Naive thymus-derived CD8-positive, alpha-beta T cell (primary cell): ENCODE data around the gene ATN1. TPM values are rescaled to one million over a fixed set of nuclear protein-coding genes. Genes with fewer than 3 reads are reported as not detected.

Source experiments
- ATAC-seq, 2 donors: fragments of 150-1000 bp; cut with Tn5 transposase in 1 of 2; sonication (Bioruptor Pico), chemical (Tn5 transposase) in 1 of 2; 1 replicate in 1 of 2; 2 replicates in 1 of 2; pipeline ENCODE4 v1.10.0; 2021; ENCODE audit warnings: mild to moderate bottlenecking in 2 of 2, moderate library complexity in 2 of 2
- POLR2A ChIA-PET: fragments of 350-600 bp; sonication (Branson Sonifier 250); formaldehyde crosslinking; loops from one replicate; lab custom pipeline; 2021; ENCODE audit warnings: antibody characterized with exemption; lab: Charles Lee
- DNase-seq, 10 donors: peaks; one replicate each; pipeline versions ENCODE4 v3.0.0 to v3.0.0-alpha.2; 2020 to 2022
- H3K27ac Mint-ChIP-seq, 10 donors: one replicate each; pipeline ENCODE4 v1.8.0; 2020 to 2022; ENCODE audit warnings: mild to moderate bottlenecking in 10 of 10, mixed read lengths in 10 of 10, moderate library complexity in 4 of 10, inconsistent platforms in 1 of 10
- H3K27me3 Mint-ChIP-seq, 5 donors: one replicate each; pipeline ENCODE4 v1.8.0; 2021 to 2022; ENCODE audit warnings: mixed read lengths in 5 of 5
- H3K36me3 Mint-ChIP-seq, 3 donors: one replicate each; pipeline ENCODE4 v1.8.0; 2020 to 2022; ENCODE audit warnings: mixed read lengths in 3 of 3, mild to moderate bottlenecking in 2 of 3, inconsistent platforms in 1 of 3
- H3K4me1 Mint-ChIP-seq, 4 donors: one replicate each; pipeline ENCODE4 v1.8.0; 2021 to 2022; ENCODE audit warnings: mixed read lengths in 4 of 4
- H3K4me3 Mint-ChIP-seq, 10 donors: one replicate each; pipeline ENCODE4 v1.8.0; 2020 to 2022; ENCODE audit warnings: mild to moderate bottlenecking in 10 of 10, mixed read lengths in 10 of 10, moderate library complexity in 6 of 10, inconsistent platforms in 1 of 10
- H3K9me3 Mint-ChIP-seq, 9 donors: one replicate each; pipeline ENCODE4 v1.8.0; 2020 to 2022; ENCODE audit warnings: mixed read lengths in 9 of 9, mild to moderate bottlenecking in 3 of 9, inconsistent platforms in 1 of 9, moderate library complexity in 1 of 9
- polyA plus RNA-seq, 3 donors: library from polyadenylated mRNA; unstranded; fragments of 300-500 nt; fragmentation: Illumina TruSeq; gene quantifications; one replicate each; pipeline ENCODE4 v1.2.3, GENCODE V29; 2021
- total RNA-seq, 8 experiments: library from RNA in 2 of 8; stranded (reverse) in 2 of 8; gene quantifications; one replicate each; pipeline ENCODE4 v1.2.3 and lab custom pipeline; 2021 to 2026

ATN1 gene
- total and polyA plus RNA-seq, 5 experiments from 2014 or later: 0.35 to 30.3 (median 1.4) TPM

GRCh38 chr12:6975297-6976032, 47.7 kb downstream of the ATN1 start:
- H3K36me3 Mint-ChIP-seq: peaks cover 0 to 62% (median 6%) of the 10 kb centered on the region in 3 donors
- peaks cover 11 to 40% (median 29%) of the 10 kb centered on the region in 4 donors for H3K4me1 Mint-ChIP-seq
- H3K27ac Mint-ChIP-seq: peak overlapping the region in 4 of 10 donors; percentile 38 to 60 (median 43)
- no peaks in the 10 kb centered on the region for H3K9me3 Mint-ChIP-seq
- H3K4me3 Mint-ChIP-seq: no peak overlapping the region
- H3K27me3 Mint-ChIP-seq: no peaks in the 10 kb centered on the region
- POLR2A ChIA-PET: interaction anchor here (0.5 to 2.0 kb wide), 2 partner anchors 14 to 32 kb away, joined by 4 to 9 read pairs; partner anchors contain the start of genes C12orf57 and RNU7-1
- ATAC-seq (no peak), DNase-seq (no peak)

DNA sequence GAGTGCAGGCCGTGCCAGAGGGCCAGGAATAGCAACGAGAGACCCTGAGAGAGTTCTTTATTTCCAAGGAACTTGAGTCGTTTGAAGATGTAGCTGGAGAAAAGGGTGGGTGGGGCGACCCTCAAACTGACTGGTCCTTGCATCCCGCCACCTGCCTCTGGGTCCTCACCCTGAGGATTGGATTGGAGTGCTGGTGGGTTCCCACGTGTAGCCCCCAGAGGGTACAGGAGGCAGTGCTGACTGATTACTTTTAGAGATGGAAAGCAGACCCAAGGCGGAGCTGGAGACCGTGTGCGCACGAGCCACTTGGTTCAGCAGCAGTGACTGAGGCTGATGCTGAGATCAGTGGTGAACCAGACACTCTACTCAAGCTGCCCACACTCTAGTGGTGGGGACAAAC, 49.9 kb downstream of the ATN1 start:
- peak overlapping the region in 3 of 10 donors; percentile 45 to 84 (median 83) for H3K27ac Mint-ChIP-seq
- no peaks in the 10 kb centered on the region for H3K9me3 Mint-ChIP-seq
- no peak overlapping the region for H3K4me3 Mint-ChIP-seq
- ATAC-seq (no peak), DNase-seq (no peak)
- POLR2A ChIA-PET: no interaction called here
- peaks cover 5 to 21% (median 9%) of the 10 kb centered on the region in 4 donors for H3K4me1 Mint-ChIP-seq
- H3K27me3 Mint-ChIP-seq: no peaks in the 10 kb centered on the region
- H3K36me3 Mint-ChIP-seq: peaks cover 0 to 76% (median 5%) of the 10 kb centered on the region in 3 donors

DNA sequence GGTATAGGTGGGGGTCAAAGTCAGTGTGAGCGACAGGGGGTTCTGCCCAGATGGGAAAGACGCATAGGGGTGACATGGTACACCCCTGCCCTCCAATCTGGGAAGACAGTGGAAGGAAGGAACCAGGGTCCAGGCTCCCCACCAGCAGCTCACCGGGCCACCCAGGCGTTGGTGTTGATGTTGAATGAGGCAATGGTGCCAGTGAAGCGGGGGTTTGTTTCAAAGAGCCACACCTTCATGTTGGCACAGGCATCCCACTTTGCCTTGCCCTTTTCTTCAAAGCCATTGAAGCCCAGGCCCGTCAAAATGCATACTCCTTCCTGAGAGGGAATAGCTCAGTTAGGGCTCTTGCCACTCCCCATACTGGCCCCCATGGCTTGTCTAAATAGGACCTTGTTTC, 50.4 kb downstream of the ATN1 start:
- ATAC-seq: no peak

DNA sequence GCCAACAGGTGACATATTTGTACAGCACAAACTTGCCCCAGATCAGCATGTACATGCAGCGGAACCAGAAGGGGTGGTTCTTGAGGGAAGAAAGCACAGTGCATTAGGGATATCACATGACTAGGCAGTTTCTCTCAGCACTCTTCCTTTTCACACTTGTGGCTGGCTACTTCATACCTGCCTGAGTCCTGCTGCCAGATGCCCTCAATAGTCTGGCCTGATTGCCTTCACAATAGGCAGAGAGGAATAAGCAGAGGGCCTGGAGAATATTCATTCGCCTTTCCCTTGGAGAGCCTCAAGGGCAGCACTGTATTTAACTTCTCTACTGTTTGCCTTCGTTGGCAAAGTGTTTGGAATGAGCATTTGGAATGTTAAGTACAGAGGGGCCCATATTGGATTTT, 50.9 kb downstream of the ATN1 start:
- no peak for ATAC-seq
- Mint-ChIP-seq H3K27me3 (no peaks in the 10 kb centered on the region), H3K4me3 (no peak overlapping the region), H3K27ac (peak overlapping the region in 4 of 10 donors; percentile 3 to 79 (median 28)), H3K9me3 (no peaks in the 10 kb centered on the region), H3K36me3 (peaks cover 0 to 82% (median 9%) of the 10 kb centered on the region in 3 donors), H3K4me1 (peaks cover 2 to 12% (median 4%) of the 10 kb centered on the region in 4 donors)
- no peak for DNase-seq
- POLR2A ChIA-PET: interaction anchor here (0.5 to 1.2 kb wide), 2 partner anchors 40 to 1109 kb away, joined by 3 to 4 read pairs; partner anchors contain the start of gene LPCAT3

More for the DNA sequence above, 50.4 kb downstream of the ATN1 start:
- H3K9me3 Mint-ChIP-seq: no peaks in the 10 kb centered on the region
- peaks cover 0 to 80% (median 6%) of the 10 kb centered on the region in 3 donors for H3K36me3 Mint-ChIP-seq
- peaks cover 2 to 17% (median 5%) of the 10 kb centered on the region in 4 donors for H3K4me1 Mint-ChIP-seq
- H3K27ac Mint-ChIP-seq: peak overlapping the region in 3 of 10 donors; percentile 17 to 79 (median 38)
- no peaks in the 10 kb centered on the region for H3K27me3 Mint-ChIP-seq
- POLR2A ChIA-PET: interaction anchor here (0.5 kb wide), 1 partner anchor 1109 kb away, joined by 4 read pairs; no protein-coding TSS in a partner anchor
- H3K4me3 Mint-ChIP-seq: no peak overlapping the region
- DNase-seq: no peak

GRCh38 chr12:6979021-6979420, 51.3 kb downstream of the ATN1 start:
- POLR2A ChIA-PET: interaction anchor here (1.0 to 1.2 kb wide), 2 partner anchors 25 to 39 kb away, joined by 3 to 5 read pairs; partner anchors contain the start of gene LPCAT3
- H3K27ac Mint-ChIP-seq: peak overlapping the region in 4 of 10 donors; percentile 10 to 60 (median 30)
- no peak overlapping the region for H3K4me3 Mint-ChIP-seq
- no peaks in the 10 kb centered on the region for H3K27me3 Mint-ChIP-seq
- DNase-seq (no peak), ATAC-seq (no peak)
- no peaks in the 10 kb centered on the region for H3K9me3 Mint-ChIP-seq
- peaks cover 0 to 78% (median 9%) of the 10 kb centered on the region in 3 donors for H3K36me3 Mint-ChIP-seq
- peaks cover 0 to 9% (median under 1%) of the 10 kb centered on the region in 4 donors for H3K4me1 Mint-ChIP-seq

- Mint-ChIP-seq H3K9me3 (no peaks in the 10 kb centered on the region), H3K4me1 (peaks cover 0 to 9% (median under 1%) of the 10 kb centered on the region in 4 donors), H3K4me3 (no peak overlapping the region), H3K27ac (peak overlapping the region in 3 of 10 donors; percentile 10 to 60 (median 44)), H3K36me3 (peaks cover 0 to 73% (median 9%) of the 10 kb centered on the region in 3 donors), H3K27me3 (no peaks in the 10 kb centered on the region)
- POLR2A ChIA-PET: interaction anchor here (0.6 to 1.2 kb wide), 3 partner anchors 24 to 75 kb away, joined by 3 to 5 read pairs (median 3); partner anchors contain the start of gene LPCAT3
- DNase-seq: no peak
- no peak for ATAC-seq
Measured at GRCh38 chr12:6979453-6979852, 51.7 kb downstream of the ATN1 start.

- Mint-ChIP-seq H3K27me3 (no peaks in the 10 kb centered on the region), H3K4me3 (no peak overlapping the region), H3K27ac (peak overlapping the region in 4 of 10 donors; percentile 44 to 75 (median 54)), H3K4me1 (peaks cover 0 to 9% (median under 1%) of the 10 kb centered on the region in 4 donors), H3K36me3 (peaks cover 0 to 67% (median 9%) of the 10 kb centered on the region in 3 donors), H3K9me3 (no peaks in the 10 kb centered on the region)
- POLR2A ChIA-PET: interaction anchor here (0.6 to 1.2 kb wide), 4 partner anchors 24 to 74 kb away, joined by 3 to 5 read pairs (median 3); partner anchors contain the start of genes LPCAT3 and RNU7-1
- no peak for DNase-seq
- ATAC-seq: no peak
Measured at GRCh38 chr12:6980075-6980474, 52.3 kb downstream of the ATN1 start.

GRCh38 chr12:6980740-6981139, 53.0 kb downstream of the ATN1 start:
- peaks cover 0 to 63% (median 9%) of the 10 kb centered on the region in 3 donors for H3K36me3 Mint-ChIP-seq
- H3K27ac Mint-ChIP-seq: peak overlapping the region in 4 of 10 donors; percentile 24 to 75 (median 50)
- DNase-seq (no peak), ATAC-seq (no peak)
- POLR2A ChIA-PET: interaction anchor here (1.0 kb wide), 1 partner anchor 37 kb away, joined by 3 read pairs; the partner anchor contains the start of gene RNU7-1
- peaks cover 0 to 9% (median under 1%) of the 10 kb centered on the region in 4 donors for H3K4me1 Mint-ChIP-seq
- no peaks in the 10 kb centered on the region for H3K27me3 Mint-ChIP-seq
- H3K9me3 Mint-ChIP-seq: no peaks in the 10 kb centered on the region
- H3K4me3 Mint-ChIP-seq: no peak overlapping the region

DNA sequence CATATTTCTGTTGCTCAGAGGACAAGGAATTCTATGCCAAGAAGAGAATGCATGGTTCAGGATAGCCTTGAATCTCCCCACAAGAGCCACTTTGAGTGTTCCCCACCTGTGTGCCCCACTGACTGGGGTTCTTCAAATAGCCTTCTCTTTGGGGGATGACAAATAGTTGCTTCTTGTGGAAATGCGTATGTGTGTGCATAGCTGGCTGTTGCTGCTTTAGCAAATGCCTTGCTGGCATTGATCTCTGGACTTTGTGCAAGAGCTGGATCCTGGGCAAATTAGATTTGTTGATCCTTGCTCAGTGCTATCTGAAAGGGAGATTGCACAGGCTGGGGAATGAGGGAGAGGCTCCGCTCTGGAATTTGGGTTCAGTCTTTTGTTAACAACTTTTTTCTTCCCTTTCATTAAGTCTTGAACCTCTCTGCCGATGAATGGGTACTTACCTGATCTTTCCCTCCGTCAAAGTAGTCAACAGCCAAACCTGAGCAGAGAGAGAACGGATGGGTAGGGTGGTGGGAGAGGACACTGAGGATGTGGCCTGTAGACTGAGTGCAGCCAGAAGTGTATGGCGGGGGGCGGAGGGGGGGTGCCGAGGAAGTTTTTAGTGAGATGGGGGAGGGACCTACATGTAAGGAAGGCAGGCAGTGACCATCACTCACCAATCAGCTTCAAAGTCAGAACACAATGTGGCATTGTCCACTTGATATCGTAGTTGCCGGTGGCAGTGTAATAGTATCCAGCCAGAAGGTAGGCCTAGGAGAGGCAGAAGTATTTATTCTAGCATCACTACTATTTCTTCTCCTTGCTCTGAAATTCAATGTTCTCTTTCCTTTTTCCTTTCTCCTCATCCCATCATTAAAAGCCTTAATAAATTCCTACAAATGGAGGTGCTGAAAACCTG, 53.6 kb downstream of the ATN1 start:
- POLR2A ChIA-PET: no interaction called here
- Mint-ChIP-seq H3K36me3 (peaks cover 0 to 62% (median 6%) of the 10 kb centered on the region in 3 donors), H3K9me3 (no peaks in the 10 kb centered on the region), H3K27me3 (no peaks in the 10 kb centered on the region), H3K4me3 (no peak overlapping the region), H3K4me1 (peaks cover 0 to 9% (median under 1%) of the 10 kb centered on the region in 4 donors), H3K27ac (peak overlapping the region in 7 of 10 donors; percentile 29 to 62 (median 43))
- DNase-seq (no peak), ATAC-seq (no peak)

DNA sequence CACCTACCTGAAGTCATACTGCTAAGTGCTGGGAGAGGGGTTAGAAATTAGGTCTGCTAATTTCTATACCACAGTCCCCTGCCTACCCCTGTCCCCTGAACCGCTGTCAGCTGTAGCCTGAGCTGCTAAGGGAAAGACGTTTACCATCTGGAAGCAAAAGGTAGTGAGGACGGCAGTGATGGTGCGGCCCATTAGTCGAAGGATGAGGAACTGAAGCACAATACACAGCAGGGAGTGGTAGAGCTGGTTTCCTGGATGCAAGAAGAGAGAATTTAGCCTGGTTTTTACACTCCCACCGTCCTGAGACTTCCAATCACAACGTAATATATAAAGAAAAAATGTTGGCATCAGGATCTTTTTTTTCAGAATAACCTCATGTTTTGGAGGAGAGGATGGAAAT, 54.8 kb downstream of the ATN1 start:
- Mint-ChIP-seq H3K4me3 (no peak overlapping the region), H3K36me3 (peaks cover 0 to 58% (median 6%) of the 10 kb centered on the region in 3 donors), H3K27me3 (no peaks in the 10 kb centered on the region), H3K27ac (peak overlapping the region in 2 of 10 donors; percentile 15 to 29), H3K4me1 (peaks cover 0 to 9% (median 2%) of the 10 kb centered on the region in 4 donors), H3K9me3 (no peaks in the 10 kb centered on the region)
- ATAC-seq (no peak), DNase-seq (no peak)
- POLR2A ChIA-PET: no interaction called here

- H3K27ac Mint-ChIP-seq: no peak overlapping the region
- no peaks in the 10 kb centered on the region for H3K27me3 Mint-ChIP-seq
- peaks cover 0 to 48% (median 7%) of the 10 kb centered on the region in 3 donors for H3K36me3 Mint-ChIP-seq
- peaks cover 0 to 2% (median 0%) of the 10 kb centered on the region in 4 donors for H3K4me1 Mint-ChIP-seq
- ATAC-seq (no peak), DNase-seq (no peak)
- H3K9me3 Mint-ChIP-seq: no peaks in the 10 kb centered on the region
- H3K4me3 Mint-ChIP-seq: no peak overlapping the region
- POLR2A ChIA-PET: no interaction called here
Measured at GRCh38 chr12:6987956-6988553, 60.3 kb downstream of the ATN1 start.
